Panc1 (cell line): Measurements from ENCODE around the gene VEGFA. TPM values are rescaled to one million over a fixed set of nuclear protein-coding genes. Genes with fewer than 3 reads are reported as not detected.

Source experiments
- ATAC-seq: fragments of 200-7000 bp; cut with Tn5 transposase; 2 replicates; pipeline ENCODE4 v1.9.1; 2020; ENCODE audit warnings: mild to moderate bottlenecking, moderate library complexity
- BruUV-seq: library from RNA; stranded (reverse); fragments of 400-500 nt; replicated peaks from 2 replicates; lab custom pipeline; 2021; lab: Mats Ljungman, UMichigan
- CTCF ChIA-PET: fragments of 300-600 bp; sonication (Branson Sonifier 250); formaldehyde crosslinking; loops from one replicate; lab custom pipeline; 2022; ENCODE audit warnings: antibody characterized with exemption; lab: Charles Lee
- POLR2A ChIA-PET: fragments of 300-600 bp; sonication (Branson Sonifier 250); formaldehyde crosslinking; loops from one replicate; lab custom pipeline; 2022; ENCODE audit warnings: antibody characterized with exemption; lab: Charles Lee
- DNase-seq: peaks from one replicate; pipeline ENCODE4 v3.0.0-alpha.2; 2010; ENCODE audit warnings: low read depth, low spot score
- H3K27ac ChIP-seq: 2 replicates; pipeline ENCODE4 v1.5.1; 2011; ENCODE audit warnings: mild to moderate bottlenecking, low read length, inconsistent platforms
- H3K27me3 ChIP-seq: fragments of 200-500 bp; sonication (Bioruptor generic); 2 replicates; pipeline ENCODE4 v1.6.0; 2014; ENCODE audit warnings: low read length, inconsistent platforms; ENCODE audit not compliant: control insufficient read depth, insufficient read depth
- H3K36me3 ChIP-seq: fragments of 200-500 bp; sonication (Bioruptor generic); 2 replicates; pipeline ENCODE4 v1.5.1; 2014; ENCODE audit warnings: inconsistent platforms, mild to moderate bottlenecking, low read length, moderate library complexity; ENCODE audit not compliant: control insufficient read depth, insufficient read depth
- H3K4me1 ChIP-seq: 2 replicates; pipeline ENCODE4 v1.5.1; 2011; ENCODE audit warnings: inconsistent platforms, mild to moderate bottlenecking, low read length, moderate library complexity; ENCODE audit not compliant: control insufficient read depth, insufficient read depth
- H3K4me3 ChIP-seq, 2 experiments: 2 replicates each; pipeline ENCODE4 v1.5.1; 2011 to 2012; ENCODE audit warnings: low read depth in 2 of 2, low read length in 2 of 2, mild to moderate bottlenecking in 2 of 2, inconsistent platforms in 1 of 2, moderate library complexity in 1 of 2
- H3K9me3 ChIP-seq: fragments of 200-500 bp; sonication (Bioruptor generic); 2 replicates; pipeline ENCODE4 v1.5.1; 2014; ENCODE audit warnings: low read depth, mild to moderate bottlenecking, inconsistent platforms, low read length, moderate library complexity; ENCODE audit not compliant: control insufficient read depth, insufficient read depth
- CTCF ChIP-seq: fragments of 450-650 bp; IDR thresholded peaks from 2 replicates; pipeline ENCODE4 v1.5.1; 2017; ENCODE audit warnings: mild to moderate bottlenecking
- POLR2AphosphoS5 ChIP-seq: IDR thresholded peaks from 2 replicates; pipeline ENCODE4 v1.6.1; 2012; ENCODE audit warnings: mild to moderate bottlenecking, low read depth, low read length, moderate library complexity
- REST ChIP-seq, 2 experiments: IDR thresholded peaks; 2 replicates each; pipeline ENCODE4 v1.6.1; 2011 to 2012; ENCODE audit warnings: low read depth in 2 of 2, control low read depth in 1 of 2, low read length in 1 of 2, mild to moderate bottlenecking in 1 of 2, moderate library complexity in 1 of 2; ENCODE audit not compliant: insufficient read depth in 1 of 2
- SIN3A ChIP-seq: IDR thresholded peaks from 2 replicates; pipeline ENCODE4 v1.6.1; 2012; ENCODE audit warnings: low read depth, mild to moderate bottlenecking, low read length, moderate library complexity, borderline replicate concordance; ENCODE audit not compliant: insufficient read depth
- TCF7L2 ChIP-seq: IDR thresholded peaks from 2 replicates; pipeline ENCODE4 v1.6.1; 2011; ENCODE audit warnings: mild to moderate bottlenecking, low read depth, low read length, inconsistent platforms
- in situ Hi-C: cut with HindIII; loops from 2 replicates; pipeline ENCODE4 v1.10.0; 2016; ENCODE audit warnings: low sequenced_read_pairs, low pct_unique_long_range_greater_than_20kb
- intact Hi-C: fragments of 100-400 bp; cut with micrococcal nuclease; formaldehyde crosslinking; loops from one replicate; pipeline ENCODE4 v1.10.0; 2022; ENCODE audit not compliant: unreplicated experiment
- total RNA-seq: library from RNA; stranded (reverse); gene quantifications from one replicate; pipeline ENCODE4 v1.2.1, GENCODE V29; 2021; ENCODE audit not compliant: unreplicated experiment

The VEGFA gene
- total RNA-seq, 1 experiment from 2014 or later: 98.7 TPM

- CTCF ChIA-PET: no interaction called here
- intact Hi-C loops (no loop called here), in situ Hi-C loops (no loop called here)
- ATAC-seq (no peak), DNase-seq (no peak)
- Histone ChIP-seq H3K36me3 (no peaks in the 10 kb centered on the region), H3K4me3 (no peak overlapping the region), H3K27me3 (no peaks in the 10 kb centered on the region), H3K9me3 (no peaks in the 10 kb centered on the region), H3K4me1 (peaks cover 11% of the 10 kb centered on the region), H3K27ac (no peak overlapping the region)
- TF ChIP-seq POLR2AphosphoS5: no peak
- TF ChIP-seq REST (IDR thresholded peaks at IDR 0.05; ENCODE audit: insufficient read depth in 1 of 2, low read depth in 2 of 2, low read length in 1 of 2): no peak
- TF ChIP-seq CTCF: no peak
- no peak for TF ChIP-seq TCF7L2
- no peak for TF ChIP-seq SIN3A
- POLR2A ChIA-PET: no interaction called here
- no TSS peak for BruUV-seq
Measured at GRCh38 chr6:43800746-43801494, 30.9 kb downstream of the VEGFA start.

GRCh38 chr6:43801495-43802181 lies 31.6 kb downstream of the VEGFA start:
- H3K36me3 ChIP-seq: no peaks in the 10 kb centered on the region
- no peak for DNase-seq
- in situ Hi-C loops (no loop called here), intact Hi-C loops (no loop called here)
- no peak for TF ChIP-seq REST (IDR thresholded peaks at IDR 0.05; ENCODE audit: insufficient read depth in 1 of 2, low read depth in 2 of 2, low read length in 1 of 2)
- TF ChIP-seq POLR2AphosphoS5: no peak
- TF ChIP-seq CTCF: no peak
- TF ChIP-seq TCF7L2: no peak
- no peak for TF ChIP-seq SIN3A
- H3K27me3 ChIP-seq: no peaks in the 10 kb centered on the region
- no TSS peak for BruUV-seq
- no peak for ATAC-seq
- ChIA-PET CTCF (interaction anchor here (1.1 kb wide), 1 partner anchor 279 kb away, joined by 3 read pairs; no protein-coding TSS in a partner anchor), POLR2A (no interaction called here)
- peaks cover 11% of the 10 kb centered on the region for H3K4me1 ChIP-seq
- H3K9me3 ChIP-seq: no peaks in the 10 kb centered on the region
- no peak overlapping the region for H3K4me3 ChIP-seq
- no peak overlapping the region for H3K27ac ChIP-seq
